GM12875 (cell line): ENCODE data around the gene PXT1.

Experiments used
- H3K4me3 ChIP-seq: one replicate; pipeline ENCODE4 v1.5.1; 2011; ENCODE audit warnings: low read depth, low read length, control low read depth
- TF ChIP-seq, protein P1 (sequence below): IDR thresholded peaks from 2 replicates; pipeline ENCODE4 v1.5.1; 2011; ENCODE audit warnings: low read depth, mild to moderate bottlenecking, control low read depth, inconsistent platforms, low read length, moderate library complexity, borderline replicate concordance; ENCODE audit not compliant: insufficient read depth

PXT1 gene

DNA sequence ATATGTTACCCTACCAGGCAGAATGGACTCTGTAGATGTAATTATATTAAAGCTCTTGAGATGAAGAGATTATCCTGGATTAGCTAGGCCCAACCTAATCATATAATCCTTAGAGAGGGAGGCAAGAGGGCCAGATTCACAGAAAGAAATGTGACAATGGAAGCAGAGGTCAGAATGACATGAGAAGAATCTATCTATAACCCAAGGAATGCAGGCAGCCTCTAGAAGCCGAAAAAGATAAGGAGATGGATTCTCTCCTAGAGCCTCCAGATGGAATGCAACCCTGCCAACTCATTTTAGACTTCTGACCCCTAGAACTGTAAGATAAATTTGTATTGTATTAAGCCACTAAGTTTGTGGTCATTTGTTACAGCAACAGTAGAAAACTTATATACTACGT is 12.3 kb downstream of the PXT1 start:
- TF ChIP-seq, protein P1, sequence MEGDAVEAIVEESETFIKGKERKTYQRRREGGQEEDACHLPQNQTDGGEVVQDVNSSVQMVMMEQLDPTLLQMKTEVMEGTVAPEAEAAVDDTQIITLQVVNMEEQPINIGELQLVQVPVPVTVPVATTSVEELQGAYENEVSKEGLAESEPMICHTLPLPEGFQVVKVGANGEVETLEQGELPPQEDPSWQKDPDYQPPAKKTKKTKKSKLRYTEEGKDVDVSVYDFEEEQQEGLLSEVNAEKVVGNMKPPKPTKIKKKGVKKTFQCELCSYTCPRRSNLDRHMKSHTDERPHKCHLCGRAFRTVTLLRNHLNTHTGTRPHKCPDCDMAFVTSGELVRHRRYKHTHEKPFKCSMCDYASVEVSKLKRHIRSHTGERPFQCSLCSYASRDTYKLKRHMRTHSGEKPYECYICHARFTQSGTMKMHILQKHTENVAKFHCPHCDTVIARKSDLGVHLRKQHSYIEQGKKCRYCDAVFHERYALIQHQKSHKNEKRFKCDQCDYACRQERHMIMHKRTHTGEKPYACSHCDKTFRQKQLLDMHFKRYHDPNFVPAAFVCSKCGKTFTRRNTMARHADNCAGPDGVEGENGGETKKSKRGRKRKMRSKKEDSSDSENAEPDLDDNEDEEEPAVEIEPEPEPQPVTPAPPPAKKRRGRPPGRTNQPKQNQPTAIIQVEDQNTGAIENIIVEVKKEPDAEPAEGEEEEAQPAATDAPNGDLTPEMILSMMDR, result no peak
- H3K4me3 ChIP-seq, result no peak overlapping the region

DNA sequence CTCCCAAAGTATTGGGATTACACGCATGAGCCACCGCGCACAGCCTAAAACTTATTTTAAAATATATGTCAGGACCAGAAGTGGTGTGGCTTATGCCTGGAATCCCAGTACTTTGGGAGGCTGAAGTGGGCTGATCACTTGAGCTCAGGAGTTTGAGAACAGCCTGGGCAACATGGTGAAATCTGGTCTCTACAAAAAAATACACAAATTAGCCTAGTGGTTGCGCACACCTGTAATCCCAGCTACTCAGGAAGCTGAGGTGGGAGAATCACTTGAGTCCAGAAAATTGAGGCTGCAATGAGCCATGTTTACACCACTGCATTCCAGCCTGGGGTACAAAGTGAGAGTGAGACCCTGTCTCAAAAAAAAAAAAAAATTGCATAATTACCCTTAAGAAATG is 13.7 kb downstream of the PXT1 start:
- H3K4me3 ChIP-seq, result no peak overlapping the region
- TF ChIP-seq, protein P1, result 0 out of 2 replicates have a peak, but pooled peaks have one; percentile 13

DNA sequence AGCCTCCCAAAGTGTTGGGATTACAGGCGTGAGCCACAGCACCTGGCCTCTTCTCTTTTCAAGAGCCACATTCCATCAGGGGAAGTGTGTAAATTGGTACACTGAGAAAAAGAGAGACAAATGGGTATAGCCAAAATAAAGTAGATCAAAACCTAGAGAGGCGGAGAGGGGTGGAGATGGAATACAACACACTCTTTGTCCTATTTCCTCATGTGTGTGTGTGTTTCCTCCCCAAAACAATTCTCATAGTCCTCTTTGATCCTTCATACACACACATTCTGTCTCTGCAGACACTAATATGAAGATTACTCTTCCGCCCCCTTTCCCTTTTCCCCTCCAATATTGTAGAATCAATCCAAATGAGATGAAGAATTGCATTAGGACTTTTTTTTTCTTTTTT is 16.0 kb downstream of the PXT1 start:
- TF ChIP-seq, protein P1, result no peak

DNA sequence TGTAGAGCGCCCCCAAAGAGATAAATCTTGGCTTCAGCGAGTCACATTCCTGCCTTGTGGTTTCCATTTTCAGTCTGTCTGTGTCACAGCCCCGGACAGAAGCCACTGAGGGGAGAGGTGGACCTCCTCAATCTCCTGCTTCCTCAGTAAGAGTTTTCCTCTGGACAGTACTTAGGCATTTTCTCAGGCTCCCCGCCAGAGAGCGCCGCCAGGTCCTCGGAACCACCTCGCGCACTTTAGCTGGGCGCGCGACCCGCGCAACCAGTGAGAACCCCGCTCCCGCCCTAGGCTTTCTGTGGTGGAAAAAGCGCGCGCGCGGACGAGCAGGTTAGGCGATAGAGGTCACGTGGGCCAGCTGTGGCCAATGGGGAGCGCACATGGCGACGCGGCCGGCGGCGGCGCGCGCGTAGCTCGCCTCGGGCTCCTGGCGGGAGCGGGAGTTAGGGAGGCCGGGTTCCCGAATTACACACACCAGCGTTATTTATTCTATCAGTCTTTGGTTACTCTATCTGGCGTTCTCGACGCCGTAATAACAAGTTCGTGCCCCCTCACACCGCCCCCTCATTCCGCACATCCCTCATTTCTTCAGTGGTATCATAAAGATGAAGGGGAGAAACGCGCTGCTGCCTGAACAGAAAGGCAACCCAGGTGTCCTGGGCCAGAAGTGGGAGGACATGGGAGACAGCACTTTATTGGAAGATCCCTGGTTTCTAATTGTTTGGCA is 19.4 kb downstream of the PXT1 start:
- peak overlapping the region; percentile 49 for H3K4me3 ChIP-seq
- TF ChIP-seq, protein P1, result peak; percentile 59

More for the DNA sequence above, 16.0 kb downstream of the PXT1 start:
- H3K4me3 ChIP-seq, result no peak overlapping the region

DNA sequence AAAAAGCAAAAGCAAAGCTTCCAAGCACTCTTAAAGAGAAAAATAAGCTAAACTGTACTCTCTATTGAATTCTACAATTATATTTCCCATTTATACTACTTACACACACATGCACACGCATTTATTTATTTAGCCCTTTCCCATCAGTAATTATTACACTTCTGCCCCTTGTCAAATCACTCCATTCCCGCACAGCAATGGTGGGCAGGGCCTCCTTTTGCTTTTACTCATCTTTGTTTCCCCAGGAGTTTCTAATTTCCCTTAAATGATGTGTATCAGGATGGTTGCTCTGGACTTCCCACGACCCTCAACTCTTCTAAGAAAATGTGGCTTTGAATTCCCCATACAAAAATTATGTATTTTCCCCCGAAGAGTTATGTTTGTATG is 19.9 kb downstream of the PXT1 start:
- TF ChIP-seq, protein P1, result no peak
- peak overlapping the region; percentile 21 for H3K4me3 ChIP-seq

DNA sequence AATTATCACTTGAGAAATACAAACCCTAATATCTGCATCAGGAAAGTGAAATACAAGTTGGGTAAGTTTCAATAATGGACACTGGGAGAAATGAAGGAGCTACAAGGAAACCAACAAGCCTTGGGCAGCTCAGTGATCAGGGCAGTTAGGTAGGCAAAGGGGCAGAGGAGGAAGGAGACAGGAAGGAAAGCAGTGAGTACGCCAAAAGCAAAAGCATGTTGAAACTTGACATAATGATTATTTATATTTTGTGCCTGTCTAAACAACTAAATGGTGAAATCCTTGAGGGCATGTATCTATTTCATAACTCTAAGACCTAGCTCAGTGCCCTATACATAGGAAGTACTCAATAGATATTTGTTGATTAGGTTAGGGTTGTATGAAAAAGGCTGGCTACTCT is 23.3 kb downstream of the PXT1 start:
- TF ChIP-seq, protein P1, result no peak
- no peak overlapping the region for H3K4me3 ChIP-seq

DNA sequence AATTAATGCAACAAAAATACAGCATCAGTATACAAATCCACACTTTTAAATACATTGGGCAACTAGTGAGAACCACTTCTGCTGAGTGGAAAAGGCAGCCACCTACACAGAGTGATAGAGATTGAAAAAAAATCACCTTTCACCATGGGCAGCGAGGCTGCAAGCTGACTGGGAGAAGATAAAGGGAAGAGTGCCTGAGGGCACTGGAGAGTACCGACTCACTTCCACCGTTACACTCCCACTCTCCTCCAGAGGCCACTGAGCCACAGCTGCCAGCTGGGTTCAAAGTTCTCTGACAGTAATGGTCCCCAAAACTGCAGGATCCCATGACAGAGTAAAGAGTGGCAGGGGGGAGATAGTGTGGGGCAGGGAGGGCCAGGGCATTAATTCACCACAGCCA is 24.1 kb downstream of the PXT1 start:
- TF ChIP-seq, protein P1, result no peak
- no peak overlapping the region for H3K4me3 ChIP-seq
